ENCODE data around the gene SMIM13. TPM values are rescaled to one million over a fixed set of nuclear protein-coding genes. Genes with fewer than 3 reads are reported as not detected.

The SMIM13 gene
- total RNA-seq, 1 experiment from 2014 or later = 5.7 TPM

DNA sequence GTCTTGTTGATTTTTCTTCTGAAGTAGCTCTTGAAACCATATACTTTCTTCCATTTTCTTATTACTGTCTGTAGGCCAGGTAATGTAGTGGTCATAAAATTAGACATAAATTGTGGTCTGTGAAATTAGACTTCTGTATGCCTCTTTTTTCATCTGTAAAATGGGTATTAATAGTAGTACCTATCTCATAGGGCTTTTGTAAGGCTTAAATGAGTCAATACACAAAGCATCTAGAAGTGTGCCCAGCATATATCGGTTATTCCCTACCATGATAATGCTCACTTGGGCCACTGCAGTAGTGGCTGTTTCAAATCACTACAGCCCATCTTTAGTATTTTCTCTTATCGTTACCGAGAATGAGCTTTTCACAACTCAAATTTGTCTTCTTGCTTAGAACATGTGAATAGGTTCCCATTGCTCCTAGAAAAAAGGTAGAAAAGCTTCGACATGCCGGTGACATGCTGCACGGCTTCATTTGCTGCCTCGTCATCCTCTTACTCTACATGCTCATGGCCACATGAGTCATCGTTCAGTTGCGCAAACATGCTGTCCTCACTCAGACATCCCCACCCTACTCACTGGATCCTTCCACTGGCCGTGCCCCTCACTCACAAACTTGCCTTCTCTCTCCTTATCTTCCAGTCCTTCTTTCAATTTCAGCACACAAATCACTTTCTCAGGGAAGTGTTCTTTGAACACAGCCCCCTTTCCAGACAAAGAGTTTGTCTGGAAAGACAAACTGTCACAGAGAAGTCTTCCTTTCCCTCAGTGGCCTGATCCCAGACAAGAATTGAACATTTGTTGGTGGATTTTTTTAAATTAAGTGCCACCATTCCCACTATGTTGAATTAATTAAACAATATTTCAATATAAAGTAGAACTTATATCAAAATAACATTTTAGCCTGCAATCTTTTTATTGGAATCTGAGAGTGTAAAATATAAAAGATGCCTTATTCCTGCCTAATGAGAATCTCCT, 50.0 kb downstream of the SMIM13 start:
- no peaks in the 10 kb centered on the region for H3K27me3 ChIP-seq (ENCODE audit: control insufficient read depth, insufficient read depth, low read length)
- no peak overlapping the region for H3K4me3 ChIP-seq (ENCODE audit: insufficient read depth, low read depth, low read length)
- DNase-seq = no peak
- H3K36me3 ChIP-seq (replicated peaks; ENCODE audit: control insufficient read depth, insufficient read depth, low read length) = no peaks in the 10 kb centered on the region

DNA sequence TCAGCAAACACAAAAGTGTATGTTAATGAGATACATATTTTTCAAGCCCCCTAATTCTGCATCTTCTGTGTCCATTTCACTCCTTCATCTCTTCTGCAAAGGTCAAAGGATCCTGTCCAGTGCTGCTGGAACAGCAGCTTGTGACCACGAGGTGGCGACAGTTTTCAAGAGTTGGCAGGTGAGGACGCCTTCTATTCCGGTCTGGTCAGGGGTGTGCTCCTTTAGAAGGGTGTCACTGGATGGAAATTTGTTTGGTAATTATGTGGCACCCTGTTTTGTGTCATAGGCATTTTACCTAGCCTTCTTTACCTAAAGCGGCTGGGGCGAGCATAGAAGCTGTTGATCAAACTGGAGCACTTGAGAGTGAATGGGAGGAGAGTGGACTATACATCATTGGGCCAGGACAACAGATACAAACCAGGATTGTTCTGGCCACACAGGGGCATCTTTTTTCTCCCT, 50.8 kb downstream of the SMIM13 start:
- no peaks in the 10 kb centered on the region for H3K36me3 ChIP-seq (replicated peaks; ENCODE audit: control insufficient read depth, insufficient read depth, low read length)
- no peak overlapping the region for H3K4me3 ChIP-seq (ENCODE audit: insufficient read depth, low read depth, low read length)
- peak; percentile 63 for DNase-seq
- H3K27me3 ChIP-seq (ENCODE audit: control insufficient read depth, insufficient read depth, low read length) = no peaks in the 10 kb centered on the region

DNA sequence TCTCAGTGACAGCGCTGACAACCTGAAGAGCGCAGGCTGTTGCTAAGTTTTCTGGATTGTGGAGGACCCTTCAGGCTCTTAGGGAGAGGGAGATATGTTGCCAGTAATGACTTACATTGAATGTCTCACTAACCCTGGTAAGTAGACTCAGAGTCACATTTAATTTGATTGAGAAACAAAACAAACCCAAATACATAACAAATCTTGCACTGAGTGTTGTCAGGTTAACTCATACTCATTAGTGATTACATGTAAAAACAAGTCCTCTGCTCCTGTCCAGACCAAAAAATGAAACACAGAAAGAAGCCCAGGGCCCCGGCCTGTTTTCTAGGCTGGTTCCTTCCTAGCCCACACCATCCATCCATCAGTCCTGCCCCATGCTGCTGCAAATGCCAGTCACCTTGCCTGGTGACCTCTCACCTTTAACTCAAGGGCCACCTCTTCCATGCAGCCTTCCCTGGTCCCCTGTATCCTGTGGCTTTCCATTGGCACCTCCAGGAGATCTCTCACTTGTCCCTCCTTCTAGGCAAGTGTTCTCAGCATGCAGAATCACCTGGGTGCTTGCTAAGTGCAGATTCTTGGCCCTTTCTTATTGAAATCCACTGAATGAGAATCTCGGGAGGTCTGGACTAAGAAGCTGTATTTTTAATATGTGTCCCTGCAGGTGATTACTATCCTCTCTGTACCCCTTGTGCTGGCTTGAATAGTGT, 52.6 kb downstream of the SMIM13 start:
- DNase-seq = no peak
- no peak overlapping the region for H3K4me3 ChIP-seq (ENCODE audit: insufficient read depth, low read depth, low read length)
- no peaks in the 10 kb centered on the region for H3K27me3 ChIP-seq (ENCODE audit: control insufficient read depth, insufficient read depth, low read length)
- H3K36me3 ChIP-seq (replicated peaks; ENCODE audit: control insufficient read depth, insufficient read depth, low read length) = no peaks in the 10 kb centered on the region

DNA sequence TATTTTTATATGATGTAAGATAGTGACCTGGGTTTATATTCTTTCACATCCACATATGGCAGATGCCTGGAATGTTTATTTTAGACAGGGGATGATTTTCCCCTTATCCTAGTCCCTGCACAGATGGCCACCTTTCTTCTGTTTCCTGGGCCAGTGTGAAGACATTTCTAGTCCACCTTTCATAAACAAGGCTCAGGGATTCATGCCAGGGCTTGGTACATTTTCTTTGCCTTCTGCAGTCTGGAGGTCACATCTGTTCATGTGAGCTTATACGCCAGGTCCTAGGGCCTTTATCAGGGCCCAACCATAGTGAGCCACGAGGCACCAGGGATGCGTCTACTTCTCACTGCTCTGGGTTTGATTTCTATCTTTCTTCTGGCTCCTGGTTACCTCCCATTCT, 55.9 kb downstream of the SMIM13 start:
- H3K4me3 ChIP-seq (ENCODE audit: insufficient read depth, low read depth, low read length) = no peak overlapping the region
- H3K36me3 ChIP-seq (replicated peaks; ENCODE audit: control insufficient read depth, insufficient read depth, low read length) = no peaks in the 10 kb centered on the region
- H3K27me3 ChIP-seq (ENCODE audit: control insufficient read depth, insufficient read depth, low read length) = no peaks in the 10 kb centered on the region
- no peak for DNase-seq

DNA sequence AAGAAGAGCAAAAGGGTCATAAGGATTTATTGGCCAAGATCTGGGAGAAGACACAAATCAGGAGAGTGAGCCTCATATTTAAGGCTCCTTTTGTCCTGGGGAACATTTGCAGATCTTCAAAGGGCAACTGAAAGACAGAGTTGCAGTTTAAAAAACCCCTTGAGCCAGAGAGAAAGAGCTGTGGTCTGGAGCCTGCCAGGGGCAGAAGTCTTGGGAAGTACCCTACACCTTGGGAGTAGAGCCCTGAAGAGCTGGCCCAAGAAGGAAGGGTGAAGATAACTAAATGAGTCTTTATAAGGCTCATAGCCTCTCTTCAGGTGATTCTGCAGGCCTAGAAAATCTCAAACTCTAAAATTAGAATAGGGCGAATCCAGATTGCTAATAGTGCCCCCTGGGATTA, 57.9 kb downstream of the SMIM13 start:
- Histone ChIP-seq H3K4me3 (ENCODE audit: insufficient read depth, low read depth, low read length) (no peak overlapping the region), H3K27me3 (ENCODE audit: control insufficient read depth, insufficient read depth, low read length) (no peaks in the 10 kb centered on the region), H3K36me3 (replicated peaks; ENCODE audit: control insufficient read depth, insufficient read depth, low read length) (no peaks in the 10 kb centered on the region)
- DNase-seq = no peak

DNA sequence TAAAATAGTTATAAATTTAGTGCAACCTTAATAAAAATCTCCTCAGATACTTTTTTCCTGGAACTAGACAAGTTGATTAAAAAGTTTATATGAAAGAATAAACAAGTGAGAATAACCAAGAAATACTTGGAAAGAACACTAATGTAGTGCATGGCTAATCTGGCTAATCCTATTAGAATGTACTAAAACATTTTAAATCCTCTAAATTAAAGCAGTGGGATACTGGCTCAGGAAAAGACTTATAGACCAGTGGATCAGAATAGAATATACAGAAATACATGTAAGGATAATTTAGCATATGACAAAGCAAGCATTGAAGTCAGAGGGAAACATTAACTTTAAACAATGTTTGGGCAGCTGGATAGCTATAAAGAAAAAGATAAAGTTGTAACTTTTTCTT, 58.9 kb downstream of the SMIM13 start:
- Histone ChIP-seq H3K27me3 (ENCODE audit: control insufficient read depth, insufficient read depth, low read length) (no peaks in the 10 kb centered on the region), H3K4me3 (ENCODE audit: insufficient read depth, low read depth, low read length) (no peak overlapping the region), H3K36me3 (replicated peaks; ENCODE audit: control insufficient read depth, insufficient read depth, low read length) (no peaks in the 10 kb centered on the region)
- DNase-seq = no peak

DNA sequence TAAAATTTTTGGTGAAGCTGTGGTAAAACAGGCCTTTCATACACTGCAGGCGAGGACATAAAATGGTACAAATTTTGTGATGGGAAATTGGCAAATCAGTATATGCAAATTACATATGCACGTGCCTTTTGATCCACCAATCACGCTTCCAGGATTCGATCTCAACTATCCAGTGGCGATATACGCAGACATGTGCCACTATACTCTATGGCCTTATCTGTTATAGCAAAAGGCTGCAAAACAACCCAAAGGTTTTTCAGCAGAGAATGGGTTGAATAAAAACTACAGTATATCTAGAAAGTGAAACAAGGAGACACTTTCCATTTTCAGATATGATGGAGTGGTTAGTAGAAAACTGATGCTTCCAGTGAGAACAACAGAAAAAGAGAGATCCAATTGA, 59.8 kb downstream of the SMIM13 start:
- Histone ChIP-seq H3K4me3 (ENCODE audit: insufficient read depth, low read depth, low read length) (no peak overlapping the region), H3K27me3 (ENCODE audit: control insufficient read depth, insufficient read depth, low read length) (no peaks in the 10 kb centered on the region), H3K36me3 (replicated peaks; ENCODE audit: control insufficient read depth, insufficient read depth, low read length) (no peaks in the 10 kb centered on the region)
- DNase-seq = no peak

DNA sequence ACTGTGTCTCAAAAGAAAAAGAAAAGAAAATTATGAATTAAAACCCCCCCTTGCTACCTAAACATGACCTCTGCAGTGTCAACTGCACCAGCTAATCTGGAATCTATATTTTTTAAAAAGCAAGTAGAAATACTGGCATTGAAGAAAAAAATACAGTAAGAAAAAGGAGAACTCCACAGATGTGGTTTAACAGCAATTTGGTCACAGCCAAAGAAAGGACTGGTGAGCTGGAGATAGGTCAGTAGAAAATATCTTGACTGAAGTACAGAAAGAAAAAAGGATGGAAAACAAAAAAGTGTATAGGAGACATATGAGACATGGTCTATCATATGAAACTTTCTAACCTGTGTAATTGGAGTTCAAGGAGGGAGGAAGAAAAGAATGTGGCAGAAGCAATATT, 62.0 kb downstream of the SMIM13 start:
- no peak overlapping the region for H3K4me3 ChIP-seq (ENCODE audit: insufficient read depth, low read depth, low read length)
- H3K36me3 ChIP-seq (replicated peaks; ENCODE audit: control insufficient read depth, insufficient read depth, low read length) = no peaks in the 10 kb centered on the region
- DNase-seq = no peak
- H3K27me3 ChIP-seq (ENCODE audit: control insufficient read depth, insufficient read depth, low read length) = no peaks in the 10 kb centered on the region

DNA sequence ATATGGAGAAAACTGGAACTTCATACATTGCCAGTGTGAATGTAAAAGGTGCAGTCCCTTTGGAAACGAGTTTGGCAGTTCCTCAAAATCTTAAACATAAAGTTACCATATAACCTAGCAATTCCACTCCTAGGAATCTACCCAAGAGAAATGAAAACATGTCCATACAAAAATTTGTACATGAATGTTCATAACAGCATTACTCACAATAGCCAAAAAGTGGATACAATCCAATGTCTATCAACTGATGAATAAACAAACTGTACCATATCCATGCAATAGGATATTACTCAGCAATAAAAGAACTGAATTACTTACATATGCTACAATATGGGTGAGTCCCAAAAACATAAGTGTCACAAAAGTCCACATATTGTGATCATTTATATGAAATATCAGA, 66.6 kb downstream of the SMIM13 start:
- no peaks in the 10 kb centered on the region for H3K36me3 ChIP-seq (replicated peaks; ENCODE audit: control insufficient read depth, insufficient read depth, low read length)
- no peaks in the 10 kb centered on the region for H3K27me3 ChIP-seq (ENCODE audit: control insufficient read depth, insufficient read depth, low read length)
- H3K4me3 ChIP-seq (ENCODE audit: insufficient read depth, low read depth, low read length) = no peak overlapping the region
- no peak for DNase-seq

DNA sequence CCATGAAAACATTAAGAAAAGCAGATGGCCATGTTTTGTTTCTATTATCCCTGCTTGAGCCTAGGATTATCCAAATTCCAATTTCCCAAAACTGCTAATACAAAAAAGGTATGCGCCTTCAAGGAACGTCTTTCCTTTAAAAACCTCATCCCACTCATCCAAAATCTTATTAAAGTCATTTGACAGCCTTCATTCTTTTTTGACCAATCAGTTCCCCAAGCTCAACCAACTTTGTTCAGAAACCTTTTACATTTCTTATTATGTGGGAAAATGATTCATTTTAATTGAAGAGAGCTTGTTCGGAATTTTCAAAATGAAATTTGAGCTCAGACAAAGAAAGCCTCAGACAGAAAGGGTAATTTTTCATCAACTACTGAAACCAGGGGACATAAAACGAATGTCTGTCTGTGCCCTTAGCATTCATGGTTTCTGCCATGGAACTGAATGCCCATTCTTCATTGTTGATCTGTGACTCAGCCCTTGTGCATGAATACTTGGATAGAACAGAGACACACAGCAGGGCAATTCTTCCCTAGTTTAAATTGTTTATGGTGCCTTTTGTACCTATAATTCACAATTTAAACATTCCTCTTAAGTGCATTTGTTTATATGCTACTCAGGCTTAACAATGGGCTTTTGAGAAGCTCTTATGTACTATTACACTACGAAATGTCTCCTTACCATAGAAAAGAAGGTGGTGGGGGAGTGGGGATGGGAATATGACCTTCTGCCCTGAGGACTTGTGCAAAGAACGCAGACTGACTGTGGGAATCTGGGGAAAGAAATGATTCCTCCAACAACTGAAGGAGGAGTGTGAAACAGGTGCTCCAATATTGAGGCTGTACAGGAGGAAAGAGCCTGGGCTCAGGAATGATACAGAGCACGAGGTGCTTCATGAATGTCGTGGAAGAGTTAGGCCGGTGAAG, 67.7 kb downstream of the SMIM13 start:
- H3K27me3 ChIP-seq (ENCODE audit: control insufficient read depth, insufficient read depth, low read length) = no peaks in the 10 kb centered on the region
- H3K4me3 ChIP-seq (ENCODE audit: insufficient read depth, low read depth, low read length) = no peak overlapping the region
- no peak for DNase-seq
- H3K36me3 ChIP-seq (replicated peaks; ENCODE audit: control insufficient read depth, insufficient read depth, low read length) = no peaks in the 10 kb centered on the region

DNA sequence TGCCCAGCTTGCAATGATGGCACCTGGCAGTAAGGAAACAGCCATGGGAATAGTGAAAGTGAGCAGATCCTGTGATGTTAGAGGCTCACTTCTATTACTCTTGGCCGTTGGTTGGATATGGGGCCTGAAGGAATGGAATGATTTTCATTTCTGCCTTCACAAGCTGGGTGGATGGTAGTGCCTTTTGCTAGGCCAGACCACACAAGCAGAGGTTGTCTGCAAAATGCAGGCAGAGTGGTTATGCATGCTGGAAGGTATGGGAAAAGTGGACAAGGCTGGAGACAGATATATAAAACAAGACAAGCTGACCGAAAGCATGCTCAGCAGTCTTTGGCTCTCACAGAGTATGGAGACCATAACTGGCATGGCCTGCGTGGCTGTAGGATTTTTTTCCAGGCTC, 68.6 kb downstream of the SMIM13 start:
- no peaks in the 10 kb centered on the region for H3K27me3 ChIP-seq (ENCODE audit: control insufficient read depth, insufficient read depth, low read length)
- H3K36me3 ChIP-seq (replicated peaks; ENCODE audit: control insufficient read depth, insufficient read depth, low read length) = no peaks in the 10 kb centered on the region
- no peak for DNase-seq

DNA sequence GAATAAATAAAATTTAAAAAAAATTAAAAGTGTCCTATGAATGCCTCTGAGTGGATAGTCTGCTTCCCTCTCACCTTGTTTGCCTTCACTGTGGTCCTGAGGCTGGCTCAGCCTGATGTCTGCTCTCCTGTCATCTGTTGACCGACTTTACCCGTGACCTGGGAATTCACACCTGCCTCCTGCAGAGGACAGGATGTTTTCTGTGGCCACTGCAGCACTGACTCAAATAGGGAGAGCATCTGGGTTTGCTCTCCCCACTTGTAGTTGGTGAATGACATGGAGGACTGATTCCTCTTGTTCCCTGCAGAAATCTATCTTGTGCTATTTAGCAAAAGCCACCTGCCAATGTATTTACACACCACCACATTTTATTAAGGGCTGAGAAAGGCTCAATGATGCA, 70.3 kb downstream of the SMIM13 start:
- DNase-seq = no peak
- H3K27me3 ChIP-seq (ENCODE audit: control insufficient read depth, insufficient read depth, low read length) = no peaks in the 10 kb centered on the region
- no peaks in the 10 kb centered on the region for H3K36me3 ChIP-seq (replicated peaks; ENCODE audit: control insufficient read depth, insufficient read depth, low read length)
- no peak overlapping the region for H3K4me3 ChIP-seq (ENCODE audit: insufficient read depth, low read depth, low read length)

More for the DNA sequence above, 68.6 kb downstream of the SMIM13 start:
- no peak overlapping the region for H3K4me3 ChIP-seq (ENCODE audit: insufficient read depth, low read depth, low read length)

DNA sequence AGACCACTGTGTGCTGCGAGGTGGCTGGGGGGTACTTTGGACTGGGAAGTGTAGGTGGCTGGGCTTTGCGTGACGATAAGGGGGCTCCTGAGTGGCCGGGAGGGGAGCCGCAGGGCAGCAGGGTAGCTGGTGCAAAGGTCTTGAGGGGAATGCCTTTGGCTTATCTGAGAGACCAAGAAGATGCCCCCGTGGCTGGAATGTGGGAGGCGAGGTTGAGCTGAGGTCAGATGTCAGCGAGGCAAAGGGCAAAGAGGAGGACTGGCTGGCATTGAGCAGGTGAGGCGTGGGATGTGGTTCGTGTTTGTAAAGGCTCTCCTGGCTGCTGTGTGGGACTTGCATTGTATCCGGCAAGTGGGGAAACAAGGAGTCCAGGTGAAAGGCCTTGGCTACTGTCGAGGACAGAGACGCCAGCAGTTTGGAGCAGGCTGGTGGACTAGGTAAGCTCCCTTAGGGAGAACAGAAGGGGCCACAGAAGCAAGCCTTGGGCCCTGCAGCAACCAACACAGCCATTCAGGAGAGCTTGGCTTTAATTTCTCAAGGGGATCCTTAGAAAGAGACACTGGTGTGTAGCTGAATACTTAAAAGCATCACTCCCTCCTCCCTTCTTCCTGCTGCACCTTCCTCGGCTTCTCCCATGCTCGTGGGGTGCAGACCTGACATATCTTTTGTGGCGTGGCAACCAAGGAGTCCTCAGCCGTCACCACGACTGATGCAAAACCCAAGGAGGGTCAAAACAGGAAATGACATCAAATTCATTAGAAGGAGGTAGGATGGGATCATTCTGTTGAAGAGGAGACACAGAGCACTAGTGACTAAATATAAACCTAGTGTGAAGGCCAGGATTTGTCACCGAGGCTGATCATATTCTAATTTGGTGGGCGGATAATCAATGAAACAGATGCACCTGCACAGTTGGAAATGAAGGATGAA, 71.3 kb downstream of the SMIM13 start:
- Histone ChIP-seq H3K27me3 (ENCODE audit: control insufficient read depth, insufficient read depth, low read length) (no peaks in the 10 kb centered on the region), H3K36me3 (replicated peaks; ENCODE audit: control insufficient read depth, insufficient read depth, low read length) (no peaks in the 10 kb centered on the region), H3K4me3 (ENCODE audit: insufficient read depth, low read depth, low read length) (no peak overlapping the region)
- no peak for DNase-seq
